IMR-90 (cell line): Measurements from ENCODE around the gene CDHR3.

Experiments
- BHLHE40 ChIP-seq: fragments of 150-350 bp; IDR thresholded peaks from 2 replicates; pipeline ENCODE4 v1.6.1; 2016; ENCODE audit warnings: mild to moderate bottlenecking, low read depth, low read length
- CEBPB ChIP-seq: IDR thresholded peaks from 2 replicates; pipeline ENCODE4 v1.6.1; 2012; ENCODE audit warnings: low read depth, low read length, improper control_type of control experiment
- MAFK ChIP-seq: IDR thresholded peaks from 2 replicates; pipeline ENCODE4 v1.6.1; 2012; ENCODE audit warnings: low read depth, low read length, improper control_type of control experiment
- MAZ ChIP-seq: IDR thresholded peaks from 2 replicates; pipeline ENCODE4 v1.6.1; 2012; ENCODE audit warnings: low read depth, mild to moderate bottlenecking, low read length, improper control_type of control experiment, moderate library complexity, borderline replicate concordance
- MXI1 ChIP-seq: IDR thresholded peaks from 2 replicates; pipeline ENCODE4 v1.6.1; 2012; ENCODE audit warnings: low read depth, mild to moderate bottlenecking, low read length, moderate library complexity, borderline replicate concordance
- POLR2A ChIP-seq: IDR thresholded peaks from 2 replicates; pipeline ENCODE4 v1.6.1; 2012; ENCODE audit warnings: mild to moderate bottlenecking, low read depth, low read length
- RAD21 ChIP-seq: IDR thresholded peaks from 2 replicates; pipeline ENCODE4 v1.6.1; 2012; ENCODE audit warnings: low read length, improper control_type of control experiment
- RFX5 ChIP-seq: IDR thresholded peaks from 2 replicates; pipeline ENCODE4 v1.8.0; 2012; ENCODE audit warnings: low read depth, mild to moderate bottlenecking, low read length, moderate library complexity
- TF ChIP-seq, protein P1 (sequence below): conservative IDR thresholded peaks from 2 replicates; pipeline ENCODE4 v1.5.1; 2012; ENCODE audit warnings: mild to moderate bottlenecking, low read depth, low read length, improper control_type of control experiment

DNA sequence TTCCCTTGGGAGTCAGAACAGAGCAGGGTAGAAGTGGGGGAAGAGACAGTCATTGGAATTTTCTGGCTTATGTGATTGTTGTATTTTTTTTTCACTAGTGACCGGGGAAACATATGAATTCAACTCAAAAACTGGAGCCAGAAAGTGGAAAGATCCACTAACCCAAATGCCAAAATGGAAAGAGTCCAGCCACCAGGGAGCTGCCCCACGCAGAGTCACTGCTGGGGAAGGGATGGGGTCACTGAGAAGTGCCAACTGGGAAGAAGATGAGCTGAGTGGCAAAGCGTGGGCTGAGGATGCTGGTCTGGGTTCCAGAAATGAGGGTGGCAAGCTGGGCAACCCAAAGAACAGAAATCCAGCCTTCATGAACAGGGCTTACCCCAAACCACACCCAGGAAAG is 69.2 kb downstream of the CDHR3 start:
- TF ChIP-seq, protein P1, sequence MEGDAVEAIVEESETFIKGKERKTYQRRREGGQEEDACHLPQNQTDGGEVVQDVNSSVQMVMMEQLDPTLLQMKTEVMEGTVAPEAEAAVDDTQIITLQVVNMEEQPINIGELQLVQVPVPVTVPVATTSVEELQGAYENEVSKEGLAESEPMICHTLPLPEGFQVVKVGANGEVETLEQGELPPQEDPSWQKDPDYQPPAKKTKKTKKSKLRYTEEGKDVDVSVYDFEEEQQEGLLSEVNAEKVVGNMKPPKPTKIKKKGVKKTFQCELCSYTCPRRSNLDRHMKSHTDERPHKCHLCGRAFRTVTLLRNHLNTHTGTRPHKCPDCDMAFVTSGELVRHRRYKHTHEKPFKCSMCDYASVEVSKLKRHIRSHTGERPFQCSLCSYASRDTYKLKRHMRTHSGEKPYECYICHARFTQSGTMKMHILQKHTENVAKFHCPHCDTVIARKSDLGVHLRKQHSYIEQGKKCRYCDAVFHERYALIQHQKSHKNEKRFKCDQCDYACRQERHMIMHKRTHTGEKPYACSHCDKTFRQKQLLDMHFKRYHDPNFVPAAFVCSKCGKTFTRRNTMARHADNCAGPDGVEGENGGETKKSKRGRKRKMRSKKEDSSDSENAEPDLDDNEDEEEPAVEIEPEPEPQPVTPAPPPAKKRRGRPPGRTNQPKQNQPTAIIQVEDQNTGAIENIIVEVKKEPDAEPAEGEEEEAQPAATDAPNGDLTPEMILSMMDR = no peak
- TF ChIP-seq MAZ (no peak), CEBPB (no peak), RAD21 (no peak), POLR2A (no peak), MAFK (no peak), RFX5 (no peak), BHLHE40 (no peak), MXI1 (no peak)
